ENCODE measurements around the gene CNPY1. TPM values are rescaled to one million over a fixed set of nuclear protein-coding genes. Genes with fewer than 3 reads are reported as not detected.

The CNPY1 gene
- total RNA-seq, 4 donors from 2014 or later, result not detected

DNA sequence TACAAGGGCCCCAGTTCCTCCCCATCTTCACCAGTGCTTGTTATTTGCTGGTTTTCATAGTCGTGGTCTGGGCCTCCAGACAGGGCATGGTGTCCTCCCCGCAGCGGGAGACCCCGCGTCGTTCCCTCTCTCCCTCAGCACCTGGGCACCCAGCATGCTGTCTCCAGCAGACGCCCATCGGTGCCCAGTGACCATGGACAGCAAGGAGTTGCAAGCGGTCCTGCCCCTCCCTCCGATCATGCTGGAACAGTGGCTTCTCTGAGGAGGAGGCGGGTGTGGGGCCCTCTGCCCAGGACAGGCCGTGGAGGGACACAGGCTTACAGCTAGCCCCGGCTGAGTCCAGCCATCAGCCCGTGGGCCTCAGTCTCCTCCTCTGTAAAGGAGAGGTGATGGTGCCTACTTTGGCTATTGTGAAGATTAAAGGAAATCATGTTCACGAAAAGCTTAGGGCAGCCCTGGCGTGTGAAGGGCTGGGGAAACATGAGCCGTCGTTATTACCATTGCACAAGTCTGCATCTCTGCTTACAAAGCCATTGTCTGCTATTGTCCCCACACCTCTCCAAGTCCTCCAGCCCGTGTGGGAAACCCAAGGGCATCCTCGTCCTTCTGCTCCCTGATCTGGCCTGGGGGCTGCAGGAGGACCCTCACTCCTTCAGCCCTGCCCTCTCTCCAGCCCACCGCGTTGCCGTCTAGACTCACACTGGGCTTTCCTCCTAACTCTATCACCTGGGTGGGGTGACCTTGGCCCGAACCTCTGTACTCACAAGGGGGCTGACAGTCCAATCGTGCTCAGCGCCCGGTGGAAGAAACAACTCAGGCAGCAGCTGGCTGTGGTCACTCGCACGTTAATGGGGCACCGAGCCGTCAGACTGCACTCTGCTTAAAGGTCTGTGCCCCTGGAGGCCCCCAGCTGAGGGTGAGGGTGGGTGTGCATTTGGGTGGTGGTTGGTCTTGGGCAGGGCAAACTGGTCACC lies 58.6 kb downstream of the CNPY1 start:
- 84% methylated on average over 25 of the region's 31 CpGs for WGBS
- Histone ChIP-seq H3K9me3 (no peaks in the 10 kb centered on the region), H3K27me3 (peaks cover 76% of the 10 kb centered on the region), H3K4me3 (no peak overlapping the region), H3K36me3 (no peaks in the 10 kb centered on the region), H3K27ac (no peak overlapping the region), H3K4me1 (peaks cover 25% of the 10 kb centered on the region)
- TF ChIP-seq EP300 (IDR thresholded peaks at IDR 0.05) (no peak), POLR2A (IDR thresholded peaks at IDR 0.05) (no peak), POLR2AphosphoS5 (IDR thresholded peaks at IDR 0.05) (no peak)
- TF ChIP-seq, protein P1, sequence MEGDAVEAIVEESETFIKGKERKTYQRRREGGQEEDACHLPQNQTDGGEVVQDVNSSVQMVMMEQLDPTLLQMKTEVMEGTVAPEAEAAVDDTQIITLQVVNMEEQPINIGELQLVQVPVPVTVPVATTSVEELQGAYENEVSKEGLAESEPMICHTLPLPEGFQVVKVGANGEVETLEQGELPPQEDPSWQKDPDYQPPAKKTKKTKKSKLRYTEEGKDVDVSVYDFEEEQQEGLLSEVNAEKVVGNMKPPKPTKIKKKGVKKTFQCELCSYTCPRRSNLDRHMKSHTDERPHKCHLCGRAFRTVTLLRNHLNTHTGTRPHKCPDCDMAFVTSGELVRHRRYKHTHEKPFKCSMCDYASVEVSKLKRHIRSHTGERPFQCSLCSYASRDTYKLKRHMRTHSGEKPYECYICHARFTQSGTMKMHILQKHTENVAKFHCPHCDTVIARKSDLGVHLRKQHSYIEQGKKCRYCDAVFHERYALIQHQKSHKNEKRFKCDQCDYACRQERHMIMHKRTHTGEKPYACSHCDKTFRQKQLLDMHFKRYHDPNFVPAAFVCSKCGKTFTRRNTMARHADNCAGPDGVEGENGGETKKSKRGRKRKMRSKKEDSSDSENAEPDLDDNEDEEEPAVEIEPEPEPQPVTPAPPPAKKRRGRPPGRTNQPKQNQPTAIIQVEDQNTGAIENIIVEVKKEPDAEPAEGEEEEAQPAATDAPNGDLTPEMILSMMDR (IDR thresholded peaks at IDR 0.05), result no peak
- no peak for DNase-seq (ENCODE audit: low spot score in 2 of 2)

- no peak overlapping the region for H3K4me3 ChIP-seq
- H3K27me3 ChIP-seq, result peaks cover 77% of the 10 kb centered on the region
- no peak for TF ChIP-seq POLR2AphosphoS5 (IDR thresholded peaks at IDR 0.05)
- TF ChIP-seq EP300 (IDR thresholded peaks at IDR 0.05), result no peak
- TF ChIP-seq, protein P1 (IDR thresholded peaks at IDR 0.05), result no peak
- no peak for TF ChIP-seq POLR2A (IDR thresholded peaks at IDR 0.05)
- no peak overlapping the region for H3K27ac ChIP-seq
- H3K9me3 ChIP-seq, result no peaks in the 10 kb centered on the region
- WGBS, result 80% methylated on average over 18 of the region's 18 CpGs
- DNase-seq (ENCODE audit: low spot score in 2 of 2), result no peak
- H3K4me1 ChIP-seq, result peaks cover 30% of the 10 kb centered on the region
- no peaks in the 10 kb centered on the region for H3K36me3 ChIP-seq
Observed at GRCh38 chr7:155486783-155487508, 59.4 kb downstream of the CNPY1 start.

GRCh38 chr7:155484483-155485399 lies 61.6 kb downstream of the CNPY1 start:
- Histone ChIP-seq H3K4me1 (peaks cover 15% of the 10 kb centered on the region), H3K9me3 (no peaks in the 10 kb centered on the region), H3K27ac (no peak overlapping the region), H3K27me3 (peaks cover 71% of the 10 kb centered on the region), H3K4me3 (no peak overlapping the region), H3K36me3 (no peaks in the 10 kb centered on the region)
- TF ChIP-seq EP300 (IDR thresholded peaks at IDR 0.05) (no peak), POLR2AphosphoS5 (IDR thresholded peaks at IDR 0.05) (no peak), POLR2A (IDR thresholded peaks at IDR 0.05) (no peak)
- TF ChIP-seq, protein P1 (IDR thresholded peaks at IDR 0.05), result no peak
- WGBS, result 92% methylated on average over 23 of the region's 23 CpGs
- peak in 1 of 2 donors; percentile 45 for DNase-seq (ENCODE audit: low spot score in 2 of 2)

DNA sequence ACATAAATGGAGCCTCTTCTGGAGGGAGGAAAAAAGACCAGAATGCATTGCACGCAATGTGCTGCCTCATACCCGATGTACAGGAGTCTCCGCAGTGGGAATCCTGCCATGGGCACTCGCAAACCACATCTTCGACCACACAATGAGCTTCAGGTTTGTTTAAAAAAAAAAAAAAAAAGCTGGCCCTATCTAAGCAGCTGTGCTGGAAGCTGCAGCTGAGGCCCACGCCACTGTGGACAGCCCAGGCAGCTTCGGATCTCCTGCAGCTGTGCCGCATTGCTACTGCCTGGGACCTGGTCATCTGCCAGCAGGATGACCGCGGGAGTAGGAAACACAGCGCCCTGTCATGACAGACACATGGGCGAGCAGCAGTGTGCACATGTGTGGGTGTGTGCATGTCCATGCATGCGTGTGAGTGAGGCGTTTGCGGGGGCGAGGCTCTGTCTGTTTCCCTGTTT lies 62.5 kb downstream of the CNPY1 start:
- WGBS, result 31% methylated on average over 16 of the region's 16 CpGs
- Histone ChIP-seq H3K36me3 (no peaks in the 10 kb centered on the region), H3K4me1 (peaks cover 15% of the 10 kb centered on the region), H3K4me3 (no peak overlapping the region), H3K27ac (no peak overlapping the region), H3K27me3 (peaks cover 68% of the 10 kb centered on the region), H3K9me3 (no peaks in the 10 kb centered on the region)
- peak in 1 of 2 donors; percentile 49 for DNase-seq (ENCODE audit: low spot score in 2 of 2)
- TF ChIP-seq POLR2A (IDR thresholded peaks at IDR 0.05), result no peak
- no peak for TF ChIP-seq POLR2AphosphoS5 (IDR thresholded peaks at IDR 0.05)
- TF ChIP-seq EP300 (IDR thresholded peaks at IDR 0.05), result no peak
- TF ChIP-seq, protein P1 (IDR thresholded peaks at IDR 0.05), result no peak

Measured in suprapubic skin (tissue), 4 donors.